NCI-H2107 treated with DMSO at 0.1 percent for 48 hours (cell line): ENCODE data around the gene PABPC1L2B.
"Not testable (repeated sequence)": the region's sequence is repeated elsewhere in the genome, so short reads cannot be mapped to it uniquely, and the experiment has no call there.

Experiments
- DNase-seq: peaks from one replicate; lab custom pipeline; 2025; ENCODE audit not compliant: unreplicated experiment; lab: John Stamatoyannopoulos, UW

Gene PABPC1L2B

GRCh38 chrX:73002733-73003132 lies at the start of gene PABPC1L2B:
PABPC1L2B (plus strand) TSS chrX:73002939; CDS start chrX:73003643, 704 bp downstream.
- DNase-seq = not testable (repeated sequence)

GRCh38 chrX:72959971-72960370 lies 42.8 kb upstream of the PABPC1L2B start:
- DNase-seq = not testable (repeated sequence)

- DNase-seq = not testable (repeated sequence)
Observed at GRCh38 chrX:72971859-72972258, 30.9 kb upstream of the PABPC1L2B start.

- DNase-seq = not testable (repeated sequence)
Observed at GRCh38 chrX:72974885-72975284, 27.9 kb upstream of the PABPC1L2B start.

- DNase-seq = not testable (repeated sequence)
Observed at GRCh38 chrX:72980894-72981469, 21.8 kb upstream of the PABPC1L2B start.

- DNase-seq = not testable (repeated sequence)
Observed at GRCh38 chrX:73004032-73004431, 1.3 kb downstream of the PABPC1L2B start.

- DNase-seq = no peak
Observed at GRCh38 chrX:73021361-73022092, 18.8 kb downstream of the PABPC1L2B start.

- DNase-seq = not testable (repeated sequence)
Observed at GRCh38 chrX:73022093-73022445, 19.3 kb downstream of the PABPC1L2B start.

GRCh38 chrX:73028876-73029275 lies 26.1 kb downstream of the PABPC1L2B start:
- no peak for DNase-seq
